Ureter (tissue), 1 donor: ENCODE measurements around the gene CLBA1. TPM values are rescaled to one million over a fixed set of nuclear protein-coding genes. Genes with fewer than 3 reads are reported as not detected.
"Not testable (repeated sequence)": the region's sequence is repeated elsewhere in the genome, so short reads cannot be mapped to it uniquely, and the experiment has no call there.

ENCODE experiments used
- DNase-seq: peaks from one replicate; pipeline ENCODE4 v3.0.0-alpha.2; 2020; ENCODE audit warnings: low spot score
- total RNA-seq: library from RNA; stranded (reverse); gene quantifications from one replicate; pipeline ENCODE4 v1.2.4, GENCODE V29; 2023
- donor health status: DM: yes; HTN: yes; CAD: no.

Gene CLBA1
- 17.3 TPM for total RNA-seq

- peak; percentile 86 for DNase-seq
These were observed at the start of gene CLBA1 for GRCh38 chr14:104985675-104986486. CLBA1 (plus strand) TSS chr14:104985788; CDS start chr14:104986432, 644 bp downstream.

GRCh38 chr14:104935955-104936354 lies 49.6 kb upstream of the CLBA1 start:
- DNase-seq = no peak

DNA sequence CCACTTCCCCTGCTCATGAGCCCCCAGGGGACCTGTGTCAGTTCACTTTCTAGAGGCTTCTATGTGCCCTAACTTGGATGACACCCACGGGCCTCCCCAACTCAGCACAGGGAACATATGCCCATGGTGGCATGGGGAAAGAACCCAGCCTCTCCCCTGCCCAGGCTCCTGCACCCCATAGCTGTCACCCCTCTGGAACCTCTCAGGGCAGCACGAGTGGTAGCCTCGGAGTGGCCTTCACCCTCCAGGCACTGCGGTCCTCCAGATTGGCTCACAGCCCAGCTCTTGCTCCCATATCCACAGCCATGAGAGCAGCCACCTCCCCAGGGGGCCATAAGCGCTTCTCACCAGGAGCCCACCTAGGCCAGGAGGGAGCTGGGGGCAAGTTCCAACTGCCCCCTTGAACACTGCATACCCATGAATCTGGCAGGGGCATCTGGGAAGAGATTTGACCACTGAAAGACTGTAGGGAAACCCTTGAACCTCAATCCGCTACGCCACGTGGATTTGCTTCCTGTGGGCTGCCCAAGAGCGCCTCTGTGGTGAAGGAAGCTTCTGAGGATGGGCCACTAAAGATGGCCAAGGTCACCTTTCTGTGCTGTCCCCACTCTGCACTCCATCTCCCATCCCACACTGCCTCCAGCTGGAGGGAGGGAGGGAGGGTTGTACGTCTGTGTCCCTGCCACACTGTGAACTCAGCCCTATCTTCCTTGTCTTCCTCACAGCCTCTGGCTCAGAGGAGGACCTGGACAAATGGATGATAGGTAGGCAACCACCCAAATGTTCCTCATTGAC lies 49.0 kb upstream of the CLBA1 start:
- peak; percentile 36 for DNase-seq

DNA sequence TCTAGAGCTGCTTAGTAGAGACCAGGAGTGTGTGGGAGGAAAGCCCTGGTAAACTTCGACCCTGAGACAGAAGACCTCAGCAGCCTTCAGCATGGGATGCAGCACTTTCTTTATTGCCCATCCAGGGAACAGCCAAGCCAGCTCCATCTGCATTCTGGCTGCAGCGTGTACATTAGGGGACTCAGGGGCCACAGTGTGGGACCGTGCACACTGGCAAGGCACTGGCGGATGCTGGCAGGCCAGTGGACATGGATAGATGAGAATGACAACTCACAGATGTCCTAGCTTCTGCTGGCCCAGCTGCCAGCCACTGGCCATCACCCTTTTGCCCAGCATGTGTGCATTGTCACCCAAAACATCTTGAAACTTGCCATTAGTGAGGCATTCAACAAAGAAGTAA lies 48.4 kb upstream of the CLBA1 start:
- DNase-seq = no peak

- DNase-seq = peak; percentile 13
These were observed 47.8 kb upstream of the CLBA1 start for GRCh38 chr14:104937694-104938365.

DNA sequence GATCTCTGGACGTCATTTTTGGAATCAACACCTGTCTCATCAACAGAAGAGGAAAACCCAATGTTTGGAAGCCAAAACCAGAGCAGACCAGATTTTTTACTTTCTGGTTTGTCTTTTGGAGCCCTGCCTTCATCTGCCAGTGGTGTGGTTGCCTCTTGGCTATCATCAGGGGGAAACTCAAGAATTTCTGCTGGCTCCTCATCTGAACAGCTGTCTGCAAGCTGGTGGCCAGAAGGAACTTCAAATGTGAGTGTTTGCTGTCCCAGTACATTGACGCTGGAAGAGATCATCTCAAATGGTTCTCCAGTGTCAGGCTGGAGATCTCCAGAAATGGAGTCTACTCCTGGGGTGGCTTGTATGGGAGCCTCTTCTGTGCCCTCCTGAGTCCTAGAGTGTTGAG lies 47.2 kb upstream of the CLBA1 start:
- no peak for DNase-seq

DNA sequence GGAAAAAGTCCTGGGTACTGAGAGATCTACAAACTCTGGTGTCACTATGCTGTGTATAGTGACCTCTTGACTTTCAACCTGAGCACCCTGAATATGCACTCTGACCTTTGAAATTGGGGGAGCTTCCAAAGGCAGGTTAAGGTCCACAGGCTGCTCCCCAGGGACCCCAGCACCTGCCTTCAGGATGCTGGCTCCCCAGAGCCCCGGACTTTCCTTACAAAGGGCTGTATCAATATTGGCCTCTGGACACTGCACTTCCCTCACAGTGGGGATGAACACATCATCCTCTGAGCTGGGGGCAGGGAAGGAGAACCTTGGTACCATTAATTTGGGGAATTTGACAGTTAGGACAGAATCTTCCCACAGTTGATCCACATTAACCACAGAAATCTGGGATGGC lies 46.6 kb upstream of the CLBA1 start:
- DNase-seq = no peak

- no peak for DNase-seq
These were observed 45.8 kb upstream of the CLBA1 start for GRCh38 chr14:104939666-104940410.

GRCh38 chr14:104940526-104941150 lies 45.0 kb upstream of the CLBA1 start:
- no peak for DNase-seq

DNA sequence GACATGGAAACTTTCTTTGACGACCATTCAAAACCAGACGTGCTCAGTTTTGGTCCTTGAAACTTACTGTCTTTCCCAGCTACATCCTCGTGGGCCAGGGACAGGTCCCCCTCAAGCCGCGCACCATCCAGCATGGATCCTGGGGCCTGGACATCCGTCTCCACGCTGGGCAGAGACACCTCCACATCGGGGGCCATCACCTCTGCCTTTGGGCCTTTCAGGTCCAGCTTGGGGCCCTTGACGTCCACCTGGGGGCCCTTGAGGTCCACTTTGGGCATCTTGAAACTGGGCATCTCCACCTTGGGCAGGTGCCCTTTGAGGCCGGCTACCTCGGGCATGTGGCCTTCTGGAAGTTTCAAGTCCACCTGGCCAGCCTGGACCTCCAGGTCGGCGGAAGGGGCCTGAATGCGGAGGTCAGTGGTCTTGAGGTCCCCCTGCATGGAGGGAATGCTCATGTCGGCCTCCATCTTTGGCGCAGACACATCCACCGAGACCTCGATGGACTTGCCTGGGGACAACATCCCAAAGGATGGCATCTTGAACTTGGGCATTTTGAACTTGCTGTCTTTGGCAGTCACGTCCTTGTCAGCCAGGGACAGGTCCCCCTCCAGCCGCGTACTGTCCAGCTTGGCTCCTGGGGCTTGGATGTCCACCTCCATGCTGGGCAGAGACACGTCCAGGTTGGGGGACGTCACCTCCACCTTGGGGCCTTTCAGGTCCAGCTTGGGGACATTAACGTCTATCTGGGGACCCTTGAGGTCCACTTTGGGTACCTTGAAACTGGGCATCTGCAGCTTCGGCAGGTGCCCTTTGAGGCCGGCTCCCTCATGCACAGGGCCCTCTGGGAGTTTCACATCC lies 43.9 kb upstream of the CLBA1 start:
- no peak for DNase-seq

GRCh38 chr14:104942586-104942985 lies 43.0 kb upstream of the CLBA1 start:
- no peak for DNase-seq

GRCh38 chr14:104943216-104944015 lies 42.2 kb upstream of the CLBA1 start:
- not testable (repeated sequence) for DNase-seq

GRCh38 chr14:104944016-104944308 lies 41.6 kb upstream of the CLBA1 start:
- DNase-seq = not testable (repeated sequence)

- DNase-seq = not testable (repeated sequence)
These were observed 41.0 kb upstream of the CLBA1 start for GRCh38 chr14:104944436-104945205.

DNA sequence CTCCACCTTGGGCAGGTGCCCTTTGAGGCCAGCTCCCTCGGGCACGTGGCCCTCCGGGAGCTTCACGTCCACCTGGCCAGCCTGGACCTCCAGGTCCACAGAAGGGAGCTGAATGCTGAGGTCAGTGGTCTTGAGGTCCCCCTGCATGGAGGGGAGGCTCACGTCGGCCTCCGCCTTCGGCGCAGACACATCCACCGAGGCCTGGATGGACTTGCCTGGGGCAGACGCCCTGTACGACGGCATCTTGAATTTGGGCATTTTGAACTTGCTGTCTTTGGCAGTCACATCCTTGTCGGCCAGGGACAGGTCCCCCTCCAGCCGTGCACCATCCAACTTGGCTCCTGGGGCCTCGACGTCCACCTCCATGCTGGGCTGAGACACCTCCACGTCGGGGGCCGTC lies 40.3 kb upstream of the CLBA1 start:
- DNase-seq = not testable (repeated sequence)

- DNase-seq = not testable (repeated sequence)
These were observed 39.3 kb upstream of the CLBA1 start for GRCh38 chr14:104945986-104946965.

- not testable (repeated sequence) for DNase-seq
These were observed 38.4 kb upstream of the CLBA1 start for GRCh38 chr14:104947201-104947600.
